ENCODE measurements around the gene CABCOCO1.

GRCh38 chr10:61787170-61787569 is 124.4 kb downstream of the CABCOCO1 start:
- no peak for TF ChIP-seq ZNF274 (IDR thresholded peaks at IDR 0.05; ENCODE audit: low read depth, low read length)
- no peak for TF ChIP-seq YY1 (IDR thresholded peaks at IDR 0.05; ENCODE audit: insufficient read depth, insufficient read length)

Data from NT2/D1 (cell line).